Thyroid gland (tissue), 4 donors: ENCODE results near the gene PRLR. TPM values are rescaled to one million over a fixed set of nuclear protein-coding genes. Genes with fewer than 3 reads are reported as not detected.

Experiments
- DNase-seq, 2 donors: peaks; one replicate each; pipeline ENCODE4 v3.0.0-alpha.2; 2019
- H3K27ac ChIP-seq, 3 donors: fragments of 200-600 bp; sonication (generic); 1 replicate in 2 of 3; 2 replicates in 1 of 3; pipeline ENCODE4 v1.5.1; 2016 to 2019; ENCODE audit warnings: mild to moderate bottlenecking in 1 of 3, moderate library complexity in 1 of 3
- H3K27me3 ChIP-seq: fragments of 200-600 bp; sonication (generic); one replicate; pipeline ENCODE4 v1.5.1; 2019
- H3K36me3 ChIP-seq, 2 donors: fragments of 200-600 bp; sonication (generic); one replicate each; pipeline ENCODE4 v1.5.1; 2016 to 2019
- H3K4me1 ChIP-seq, 2 donors: fragments of 200-600 bp; sonication (generic); one replicate each; pipeline ENCODE4 v1.5.1; 2017 to 2019
- H3K4me3 ChIP-seq, 3 donors: fragments of 200-600 bp; sonication (generic); replicated peaks in 1 of 3; 1 replicate in 2 of 3; 2 replicates in 1 of 3; pipeline ENCODE4 v1.5.1; 2016; ENCODE audit warnings: mild to moderate bottlenecking in 1 of 3
- H3K9me3 ChIP-seq: fragments of 200-600 bp; sonication (generic); one replicate; pipeline ENCODE4 v1.5.1; 2017
- POLR2A ChIP-seq, 2 donors: fragments of 450-650 bp; IDR thresholded peaks; one replicate each; pipeline ENCODE4 v1.6.1; 2017; ENCODE audit warnings: antibody characterized with exemption in 2 of 2, mild to moderate bottlenecking in 2 of 2, moderate library complexity in 1 of 2
- WGBS, 2 donors: methylation state at CpG; one replicate each; pipeline ENCODE4 v1.1.5; 2017; 5-methylcytosine and 5-hydroxymethylcytosine counted together
- intact Hi-C: fragments of 100-400 bp; cut with DNase I; formaldehyde crosslinking; loops from one replicate; pipeline ENCODE4 v1.15.1; 2023
- total RNA-seq, 4 donors: library from RNA; depleted of rRNA; stranded (reverse); fragments of >200 nt; gene quantifications; one replicate each; pipeline ENCODE4 v1.2.3, GENCODE V29; 2016
- TF ChIP-seq, protein P1 (sequence below), 6 experiments: fragments of 200-600 bp in 3 of 6; fragments of 450-650 bp in 3 of 6; sonication (generic) in 3 of 6; IDR thresholded peaks; one replicate each; pipeline ENCODE4 v1.5.1; 2016 to 2019; ENCODE audit warnings: antibody characterized with exemption in 6 of 6, mild to moderate bottlenecking in 2 of 6, inconsistent platforms in 1 of 6, moderate library complexity in 1 of 6

The PRLR gene
- total RNA-seq, 4 donors from 2014 or later = 0.20 to 1.7 (median 0.22) TPM; not detected in 1

DNA sequence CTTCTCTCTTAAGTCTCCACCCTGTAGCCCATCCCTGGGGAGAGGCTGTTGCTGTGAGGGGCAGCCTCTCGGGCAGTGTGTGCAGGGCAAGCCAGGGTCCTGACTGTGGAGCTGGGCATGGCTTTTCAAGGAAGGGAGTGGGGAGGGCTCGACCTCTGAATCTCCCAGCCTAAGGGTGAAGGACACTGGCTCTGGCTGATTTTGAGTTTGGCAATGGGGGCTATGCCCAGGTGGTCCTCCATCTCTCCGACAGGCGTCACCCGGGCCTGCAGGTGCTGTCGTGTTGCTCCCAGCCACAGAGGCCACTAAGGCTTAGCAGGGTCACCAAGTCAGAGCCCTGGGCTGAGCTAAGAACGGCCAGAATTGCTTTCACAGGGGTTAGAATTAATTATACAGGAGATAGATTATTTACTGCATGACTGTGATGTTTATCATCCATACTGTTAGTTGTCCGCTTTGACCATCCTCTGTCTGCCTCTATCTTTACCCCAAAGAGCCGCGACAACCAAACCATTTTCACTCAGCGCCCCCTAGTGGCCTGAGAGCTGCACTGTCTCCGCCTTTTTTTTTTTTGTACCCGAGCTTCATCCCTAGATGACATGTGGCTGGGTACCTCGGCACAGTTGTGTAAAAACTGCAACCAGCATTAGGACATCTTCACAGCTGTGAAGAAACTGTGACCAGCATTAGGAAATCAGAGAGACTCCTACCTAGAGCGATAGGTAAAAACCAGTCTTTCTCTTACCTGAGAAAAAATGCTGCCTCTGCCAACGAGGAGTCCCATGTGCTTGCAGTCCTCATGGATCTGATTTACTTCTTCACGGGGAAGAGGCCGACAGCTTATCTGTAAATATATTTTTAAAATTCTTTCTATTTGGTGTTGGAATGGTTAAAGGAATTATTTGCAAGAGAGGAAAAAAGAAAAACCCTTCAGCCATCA, 227.0 kb downstream of the PRLR start:
- intact Hi-C loops = loop anchor here (10.0 kb wide), 1 partner anchor 518 kb away; no protein-coding TSS in a partner anchor
- peak; percentile 49 to 68 for DNase-seq
- WGBS, 2 donors = 40 to 47% methylated on average over 17 to 18 of the region's 18 CpGs

DNA sequence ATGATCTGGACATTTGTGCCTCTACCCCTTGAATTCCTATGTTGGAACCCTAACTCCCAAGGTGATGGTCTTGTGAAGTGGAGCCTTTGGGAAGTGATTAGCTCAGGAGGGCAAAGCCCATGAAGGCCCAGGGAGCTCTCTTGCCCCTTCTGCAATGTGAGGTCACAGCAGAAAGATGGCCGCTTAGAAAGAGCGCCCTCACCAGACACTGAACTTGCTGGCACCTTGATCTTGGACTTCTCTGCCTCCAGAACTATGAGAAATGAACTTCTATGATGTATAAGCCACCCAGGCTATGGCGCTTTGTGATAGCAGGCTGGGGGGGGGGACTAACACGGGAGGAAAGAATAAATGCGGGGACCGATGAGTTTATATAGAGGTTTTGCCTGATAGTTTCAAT, 227.8 kb downstream of the PRLR start:
- TF ChIP-seq, protein P1, sequence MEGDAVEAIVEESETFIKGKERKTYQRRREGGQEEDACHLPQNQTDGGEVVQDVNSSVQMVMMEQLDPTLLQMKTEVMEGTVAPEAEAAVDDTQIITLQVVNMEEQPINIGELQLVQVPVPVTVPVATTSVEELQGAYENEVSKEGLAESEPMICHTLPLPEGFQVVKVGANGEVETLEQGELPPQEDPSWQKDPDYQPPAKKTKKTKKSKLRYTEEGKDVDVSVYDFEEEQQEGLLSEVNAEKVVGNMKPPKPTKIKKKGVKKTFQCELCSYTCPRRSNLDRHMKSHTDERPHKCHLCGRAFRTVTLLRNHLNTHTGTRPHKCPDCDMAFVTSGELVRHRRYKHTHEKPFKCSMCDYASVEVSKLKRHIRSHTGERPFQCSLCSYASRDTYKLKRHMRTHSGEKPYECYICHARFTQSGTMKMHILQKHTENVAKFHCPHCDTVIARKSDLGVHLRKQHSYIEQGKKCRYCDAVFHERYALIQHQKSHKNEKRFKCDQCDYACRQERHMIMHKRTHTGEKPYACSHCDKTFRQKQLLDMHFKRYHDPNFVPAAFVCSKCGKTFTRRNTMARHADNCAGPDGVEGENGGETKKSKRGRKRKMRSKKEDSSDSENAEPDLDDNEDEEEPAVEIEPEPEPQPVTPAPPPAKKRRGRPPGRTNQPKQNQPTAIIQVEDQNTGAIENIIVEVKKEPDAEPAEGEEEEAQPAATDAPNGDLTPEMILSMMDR (IDR thresholded peaks at IDR 0.05) = no peak
- TF ChIP-seq POLR2A (IDR thresholded peaks at IDR 0.05) = no peak
- Histone ChIP-seq H3K27ac (no peak overlapping the region), H3K9me3 (no peaks in the 10 kb centered on the region), H3K4me1 (peaks cover 0 to 6% of the 10 kb centered on the region in 2 donors), H3K36me3 (no peaks in the 10 kb centered on the region), H3K4me3 (no peak overlapping the region), H3K27me3 (no peaks in the 10 kb centered on the region)
- 95 to 97% methylated on average over 6 of the region's 6 CpGs for WGBS, 2 donors
- intact Hi-C loops = loop anchor here (10.0 kb wide), 1 partner anchor 518 kb away; no protein-coding TSS in a partner anchor
- DNase-seq = no peak

More for the DNA sequence above, 227.0 kb downstream of the PRLR start:
- H3K4me3 ChIP-seq = no peak overlapping the region
- no peaks in the 10 kb centered on the region for H3K36me3 ChIP-seq
- no peaks in the 10 kb centered on the region for H3K4me1 ChIP-seq
- H3K27ac ChIP-seq = no peak overlapping the region
- no peaks in the 10 kb centered on the region for H3K27me3 ChIP-seq
- no peak for TF ChIP-seq POLR2A (IDR thresholded peaks at IDR 0.05)
- TF ChIP-seq, protein P1 (IDR thresholded peaks at IDR 0.05) = peak; percentile 41 to 87 (median 74)
- H3K9me3 ChIP-seq = no peaks in the 10 kb centered on the region

DNA sequence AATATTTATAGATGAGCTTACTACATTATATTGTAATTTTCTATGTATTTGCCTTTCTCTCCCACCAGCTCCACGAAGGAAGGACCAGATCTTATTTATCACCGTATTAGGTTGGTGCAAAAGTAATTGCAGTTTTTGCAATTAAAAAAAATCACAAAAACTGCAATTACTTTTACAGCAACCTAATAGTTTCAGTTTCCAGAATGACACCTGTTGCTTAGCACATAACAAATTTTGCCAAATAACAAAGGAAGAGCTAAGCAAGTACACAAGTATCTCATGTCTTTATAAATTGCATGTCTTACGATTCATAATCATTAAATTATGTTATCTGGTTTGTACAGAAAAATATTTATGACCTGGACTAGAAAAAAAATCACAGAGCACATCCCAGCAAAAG, 228.4 kb downstream of the PRLR start:
- Histone ChIP-seq H3K36me3 (no peaks in the 10 kb centered on the region), H3K27ac (no peak overlapping the region), H3K4me3 (no peak overlapping the region), H3K27me3 (no peaks in the 10 kb centered on the region), H3K9me3 (no peaks in the 10 kb centered on the region), H3K4me1 (peaks cover 0 to 6% of the 10 kb centered on the region in 2 donors)
- intact Hi-C loops = loop anchor here (10.0 kb wide), 1 partner anchor 517 kb away; no protein-coding TSS in a partner anchor
- 58 to 87% methylated on average over 3 of the region's 3 CpGs for WGBS, 2 donors
- no peak for TF ChIP-seq POLR2A (IDR thresholded peaks at IDR 0.05)
- TF ChIP-seq, protein P1 (IDR thresholded peaks at IDR 0.05) = no peak
- DNase-seq = no peak

Other genes with a start within 250 kb of the PRLR start
- gene AGXT2, start 182.5 kb downstream of the PRLR start, total RNA-seq = not detected